BE2C (cell line): ENCODE results near the gene UTP11.

Source experiments
- DNase-seq: peaks from one replicate; pipeline ENCODE4 v3.0.0-alpha.2; 2020
- H3K27me3 ChIP-seq: fragments of 250-450 bp; sonication (Bioruptor Pico); 2 replicates; pipeline ENCODE4 v1.5.1; 2020; ENCODE audit warnings: mild to moderate bottlenecking
- H3K36me3 ChIP-seq: fragments of 250-450 bp; sonication (Bioruptor Pico); 2 replicates; pipeline ENCODE4 v1.5.1; 2020; ENCODE audit warnings: mild to moderate bottlenecking
- H3K4me1 ChIP-seq: fragments of 250-450 bp; sonication (Bioruptor Pico); 2 replicates; pipeline ENCODE4 v1.5.1; 2020
- H3K4me3 ChIP-seq: 2 replicates; pipeline ENCODE4 v1.5.1; 2011; ENCODE audit warnings: low read depth, low read length
- H3K9me3 ChIP-seq: fragments of 250-450 bp; sonication (Bioruptor Pico); 2 replicates; pipeline ENCODE4 v1.5.1; 2020
- CTCF ChIP-seq: IDR thresholded peaks from 2 replicates; pipeline ENCODE4 v1.5.1; 2012; ENCODE audit warnings: mild to moderate bottlenecking, low read depth, low read length

UTP11 gene

GRCh38 chr1:38072858-38073257 lies 60.3 kb downstream of the UTP11 start:
- no peaks in the 10 kb centered on the region for H3K27me3 ChIP-seq
- H3K9me3 ChIP-seq, result no peaks in the 10 kb centered on the region
- no peak for DNase-seq
- H3K4me3 ChIP-seq, result no peak overlapping the region
- H3K36me3 ChIP-seq, result no peaks in the 10 kb centered on the region
- no peak for TF ChIP-seq CTCF
- H3K4me1 ChIP-seq, result peaks cover 4% of the 10 kb centered on the region

- H3K4me1 ChIP-seq, result peaks cover 4% of the 10 kb centered on the region
- H3K9me3 ChIP-seq, result no peaks in the 10 kb centered on the region
- H3K4me3 ChIP-seq, result no peak overlapping the region
- TF ChIP-seq CTCF, result no peak
- H3K27me3 ChIP-seq, result no peaks in the 10 kb centered on the region
- no peak for DNase-seq
- H3K36me3 ChIP-seq, result no peaks in the 10 kb centered on the region
Observed at GRCh38 chr1:38073534-38074301, 61.2 kb downstream of the UTP11 start.

GRCh38 chr1:38074302-38074677 lies 61.8 kb downstream of the UTP11 start:
- TF ChIP-seq CTCF, result no peak
- H3K36me3 ChIP-seq, result no peaks in the 10 kb centered on the region
- H3K27me3 ChIP-seq, result no peaks in the 10 kb centered on the region
- H3K9me3 ChIP-seq, result no peaks in the 10 kb centered on the region
- no peak overlapping the region for H3K4me3 ChIP-seq
- H3K4me1 ChIP-seq, result peaks cover 4% of the 10 kb centered on the region
- no peak for DNase-seq
